HG02588 (cell line): ENCODE measurements around the gene ARSD.

Experiments used
- ATAC-seq: cut with Tn5 transposase; IDR thresholded peaks from one replicate; pipeline ENCODE4 v1.9.1; 2021; ENCODE audit warnings: mild to moderate bottlenecking, moderate library complexity; ENCODE audit not compliant: unreplicated experiment

The ARSD gene

DNA sequence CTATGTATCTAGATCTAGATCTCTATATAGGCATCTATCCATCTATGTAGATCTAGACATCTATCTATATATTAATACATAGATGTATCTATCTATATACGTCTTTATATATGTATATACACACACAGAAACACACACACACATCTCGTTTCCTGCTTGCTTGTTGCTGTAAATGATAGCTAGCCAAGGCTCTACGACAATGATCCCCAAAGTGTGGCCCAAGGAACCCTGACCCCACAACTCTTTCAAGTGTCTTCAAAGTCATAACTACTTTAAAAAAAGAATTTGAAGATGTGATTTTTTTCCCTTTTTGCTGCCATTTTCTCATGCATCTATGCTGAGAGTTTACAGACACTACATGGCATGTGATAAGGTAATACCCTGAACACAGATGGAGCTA is 71.6 kb downstream of the ARSD start:
- ATAC-seq: no peak

DNA sequence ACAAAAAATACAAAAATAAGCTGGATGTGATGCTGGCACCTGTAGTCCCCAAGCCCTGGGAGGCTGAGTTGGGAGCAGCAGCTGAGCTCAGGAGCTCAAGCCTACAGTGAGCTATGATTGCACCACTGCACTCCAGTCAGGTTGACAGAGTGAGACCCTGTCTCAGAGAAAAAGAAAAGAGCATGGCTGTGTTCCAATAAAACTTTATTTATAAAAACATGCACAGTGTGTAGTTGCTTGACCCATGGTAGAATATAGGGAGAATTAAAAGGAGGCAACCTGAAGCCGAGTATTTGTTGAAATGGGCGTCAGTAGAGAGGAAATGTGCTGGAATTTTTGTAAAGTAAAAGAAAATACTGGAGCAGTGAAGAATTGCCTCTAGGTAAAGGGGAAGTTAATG is 73.4 kb downstream of the ARSD start:
- no peak for ATAC-seq

DNA sequence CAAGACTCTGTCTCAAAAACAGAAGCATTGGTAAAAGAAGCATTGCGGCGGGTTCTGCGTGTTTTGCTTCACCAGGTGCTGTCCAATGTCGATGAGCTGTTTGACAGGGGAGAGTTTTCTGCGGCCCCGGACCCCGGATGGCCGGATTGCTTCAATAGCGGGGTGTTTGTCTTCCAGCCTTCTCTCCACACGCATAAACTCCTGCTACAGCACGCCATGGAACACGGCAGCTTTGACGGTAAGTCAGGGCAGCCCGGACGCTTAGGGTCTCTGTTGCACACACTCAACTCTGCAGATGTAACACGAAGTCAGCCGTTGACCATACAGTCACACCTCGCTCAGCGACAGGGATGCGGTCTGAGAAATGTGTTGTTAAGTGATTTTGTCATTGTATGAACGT is 74.2 kb downstream of the ARSD start:
- ATAC-seq: no peak
